Spleen (tissue), 7 donors: ENCODE results near the gene ATP1A2.

ENCODE experiments used
- CTCF ChIP-seq, 11 experiments: fragments of 200-600 bp in 7 of 11; fragments of 450-650 bp in 4 of 11; sonication (generic) in 4 of 11; IDR thresholded peaks in 8 of 11; conservative IDR thresholded peaks in 3 of 11; 1 replicate in 7 of 11; 2 replicates in 4 of 11; pipeline versions ENCODE4 v1.4.0 to v1.8.0; 2016 to 2021; ENCODE audit warnings: antibody characterized with exemption in 11 of 11, inconsistent platforms in 4 of 11, mild to moderate bottlenecking in 1 of 11
- POLR2A ChIP-seq, 3 donors: fragments of 450-650 bp; IDR thresholded peaks; one replicate each; pipeline ENCODE4 v1.5.1; 2017; ENCODE audit warnings: antibody characterized with exemption in 3 of 3, mild to moderate bottlenecking in 1 of 3
- donor health status: DM: no; HTN: no; CAD: no; lungs with moderate emphysema.
- donor health status: DM: no; HTN: no; CAD: no.
- donor health status: DM: no; HTN: no; CAD: no.

DNA sequence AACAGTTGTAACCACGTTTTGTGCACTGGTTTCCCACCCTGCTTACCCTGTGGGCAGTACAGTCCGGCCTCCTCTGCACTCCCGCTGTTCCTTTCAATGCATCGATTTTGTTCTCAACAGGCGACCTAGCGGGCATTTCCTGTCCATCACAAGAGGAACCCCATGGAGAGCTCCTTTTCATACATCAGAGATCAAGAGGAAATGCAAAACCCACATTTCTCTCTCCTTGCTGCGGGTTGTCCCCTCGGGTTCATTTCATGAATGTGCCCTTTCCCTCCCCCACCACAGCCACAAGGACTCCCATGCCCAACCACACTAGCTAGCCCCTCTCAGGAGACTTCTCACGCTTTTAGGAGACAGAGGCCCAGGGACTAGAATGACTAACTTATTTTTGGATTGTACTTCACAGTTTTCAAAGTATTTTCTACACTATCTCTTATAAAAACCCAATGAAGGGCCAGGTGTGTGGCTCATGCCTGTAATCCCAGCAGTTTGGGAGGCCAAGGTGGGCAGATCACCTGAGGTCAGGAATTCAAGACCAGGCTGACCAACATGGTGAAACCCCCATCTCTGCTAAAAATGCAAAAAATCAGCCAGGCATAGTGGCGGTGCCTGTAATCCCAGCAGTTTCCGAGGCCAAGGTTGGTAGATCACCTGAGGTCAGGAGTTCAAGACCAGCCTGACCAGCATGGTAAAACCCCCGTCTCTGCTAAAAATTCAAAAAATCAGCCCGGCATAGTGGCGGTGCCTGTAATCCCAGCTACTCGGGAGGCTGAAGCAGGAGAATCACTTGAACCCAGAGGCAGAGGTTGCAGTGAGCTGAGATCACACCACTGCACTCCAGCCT lies 54.2 kb downstream of the ATP1A2 start:
- TF ChIP-seq CTCF (IDR thresholded peaks at IDR 0.05 in 8 of 11, conservative IDR thresholded peaks at IDR 0.05 in 3 of 11), result no peak
- TF ChIP-seq POLR2A (IDR thresholded peaks at IDR 0.05), result no peak
